ENCODE data around the gene KCP. TPM values are rescaled to one million over a fixed set of nuclear protein-coding genes. Genes with fewer than 3 reads are reported as not detected.

The KCP gene
- total RNA-seq, 1 donor from 2014 or later, result 5.1 TPM

GRCh38 chr7:128842674-128843641 is 67.6 kb downstream of the KCP start:
- no peak for DNase-seq (ENCODE audit: low spot score)

GRCh38 chr7:128841921-128842673 is 68.4 kb downstream of the KCP start:
- no peak for DNase-seq (ENCODE audit: low spot score)

- DNase-seq (ENCODE audit: low spot score), result no peak
Measured at GRCh38 chr7:128841171-128841690, 69.3 kb downstream of the KCP start.

- DNase-seq (ENCODE audit: low spot score), result no peak
Measured at GRCh38 chr7:128840326-128841170, 70.0 kb downstream of the KCP start.

GRCh38 chr7:128839751-128840177 is 70.7 kb downstream of the KCP start:
- DNase-seq (ENCODE audit: low spot score), result no peak

GRCh38 chr7:128838981-128839731 is 71.4 kb downstream of the KCP start:
- no peak for DNase-seq (ENCODE audit: low spot score)

- DNase-seq (ENCODE audit: low spot score), result no peak
Measured at GRCh38 chr7:128838109-128838779, 72.3 kb downstream of the KCP start.

GRCh38 chr7:128837521-128837921 is 73.0 kb downstream of the KCP start:
- no peak for DNase-seq (ENCODE audit: low spot score)

- DNase-seq (ENCODE audit: low spot score), result no peak
Measured at GRCh38 chr7:128836729-128837348, 73.7 kb downstream of the KCP start.

- no peak for DNase-seq (ENCODE audit: low spot score)
Measured at GRCh38 chr7:128835790-128836641, 74.5 kb downstream of the KCP start.

GRCh38 chr7:128835231-128835751 is 75.2 kb downstream of the KCP start:
- DNase-seq (ENCODE audit: low spot score), result no peak

- no peak for DNase-seq (ENCODE audit: low spot score)
Measured at GRCh38 chr7:128833946-128834325, 76.6 kb downstream of the KCP start.

GRCh38 chr7:128833148-128833945 is 77.2 kb downstream of the KCP start:
- no peak for DNase-seq (ENCODE audit: low spot score)

- DNase-seq (ENCODE audit: low spot score), result no peak
Measured at GRCh38 chr7:128832880-128833147, 77.7 kb downstream of the KCP start.

GRCh38 chr7:128831994-128832879 is 78.3 kb downstream of the KCP start:
- no peak for DNase-seq (ENCODE audit: low spot score)

GRCh38 chr7:128831178-128831993 is 79.1 kb downstream of the KCP start:
- DNase-seq (ENCODE audit: low spot score), result no peak
